SKM-1 (cell line): ENCODE data around the gene LTA.
A peak's percentile ranks its signal among the peaks of the same experiment; 100 is the strongest.

ENCODE experiments used
- DNase-seq: peaks from one replicate; lab custom pipeline; 2025; ENCODE audit not compliant: unreplicated experiment; lab: John Stamatoyannopoulos, UW

Gene LTA

GRCh38 chr6:31541658-31542521 lies 30.2 kb upstream of the LTA start, which contains the start of gene DDX39B:
Gene DDX39B (minus strand): TSS chr6:31542003. CDS start chr6:31540532, 1,471 bp downstream.
- peak; percentile 93 for DNase-seq

GRCh38 chr6:31543639-31544038 lies 28.4 kb upstream of the LTA start:
- no peak for DNase-seq

- no peak for DNase-seq
Observed at GRCh38 chr6:31544676-31545075, 27.4 kb upstream of the LTA start.

- no peak for DNase-seq
Observed at GRCh38 chr6:31545291-31545690, 26.8 kb upstream of the LTA start.

- DNase-seq = peak; percentile 80
Observed at GRCh38 chr6:31546339-31546957, 25.6 kb upstream of the LTA start, which contains the start of gene ATP6V1G2. Gene ATP6V1G2 (minus strand): TSS chr6:31546608. CDS start chr6:31546559, 49 bp downstream.

- DNase-seq = peak; percentile 96
Observed at GRCh38 chr6:31546958-31547726, 24.9 kb upstream of the LTA start, which contains the start of gene NFKBIL1. Gene NFKBIL1 (plus strand): TSS chr6:31547608. CDS start chr6:31547695, 87 bp downstream.

- no peak for DNase-seq
Observed at GRCh38 chr6:31547727-31548543, 24.2 kb upstream of the LTA start.

GRCh38 chr6:31548544-31548873 lies 23.6 kb upstream of the LTA start:
- no peak for DNase-seq

- peak; percentile 83 for DNase-seq
Observed at GRCh38 chr6:31551371-31551770, 20.7 kb upstream of the LTA start.

GRCh38 chr6:31556307-31556706 lies 15.8 kb upstream of the LTA start:
- DNase-seq = no peak

GRCh38 chr6:31557443-31558317 lies 14.4 kb upstream of the LTA start:
- DNase-seq = no peak

- no peak for DNase-seq
Observed at GRCh38 chr6:31558318-31558625, 13.8 kb upstream of the LTA start.

GRCh38 chr6:31558631-31559500 lies 13.2 kb upstream of the LTA start:
- peak; percentile 98 for DNase-seq

- DNase-seq = no peak
Observed at GRCh38 chr6:31559606-31559957, 12.5 kb upstream of the LTA start.

GRCh38 chr6:31559958-31560696 lies 12.0 kb upstream of the LTA start:
- peak; percentile 83 for DNase-seq

GRCh38 chr6:31560697-31561058 lies 11.4 kb upstream of the LTA start:
- no peak for DNase-seq

GRCh38 chr6:31567531-31568370 lies 4.3 kb upstream of the LTA start:
- no peak for DNase-seq
